Liver (tissue), 9 donors: Measurements from ENCODE around the gene SLC5A9. TPM values are rescaled to one million over a fixed set of nuclear protein-coding genes. Genes with fewer than 3 reads are reported as not detected.

Experiments
- DNase-seq: peaks from one replicate; pipeline ENCODE4 v3.0.0-alpha.2; 2017; ENCODE audit warnings: low spot score
- H3K27ac ChIP-seq, 2 donors: one replicate each; pipeline ENCODE4 v1.7.0; 2013; ENCODE audit warnings: inconsistent platforms in 2 of 2, low read length in 2 of 2, control low read depth in 1 of 2, low read depth in 1 of 2, mild to moderate bottlenecking in 1 of 2
- H3K27me3 ChIP-seq, 4 donors: one replicate each; pipeline versions ENCODE4 v1.6.1 to v1.7.0; 2013; ENCODE audit warnings: low read length in 3 of 4, inconsistent platforms in 1 of 4, mild to moderate bottlenecking in 1 of 4, moderate library complexity in 1 of 4; ENCODE audit not compliant: control insufficient read depth in 4 of 4, insufficient read depth in 4 of 4
- H3K36me3 ChIP-seq, 4 donors: one replicate each; pipeline versions ENCODE4 v1.6.1 to v1.7.0; 2013; ENCODE audit warnings: low read length in 3 of 4, mild to moderate bottlenecking in 3 of 4, low read depth in 1 of 4, moderate library complexity in 1 of 4; ENCODE audit not compliant: control insufficient read depth in 4 of 4, insufficient read depth in 3 of 4
- H3K4me1 ChIP-seq, 4 donors: one replicate each; pipeline versions ENCODE4 v1.6.1 to v1.7.0; 2013; ENCODE audit warnings: low read length in 3 of 4, mild to moderate bottlenecking in 3 of 4, moderate library complexity in 1 of 4; ENCODE audit not compliant: control insufficient read depth in 4 of 4, insufficient read depth in 4 of 4
- H3K4me3 ChIP-seq, 3 donors: one replicate each; pipeline versions ENCODE4 v1.6.1 to v1.7.0; 2013; ENCODE audit warnings: low read length in 3 of 3, control low read depth in 1 of 3, low read depth in 1 of 3, mild to moderate bottlenecking in 1 of 3
- H3K9ac ChIP-seq, 2 donors: one replicate each; pipeline ENCODE4 v1.7.0; 2013; ENCODE audit warnings: low read length in 2 of 2, mild to moderate bottlenecking in 2 of 2, moderate library complexity in 2 of 2, control low read depth in 1 of 2, low read depth in 1 of 2
- H3K9me3 ChIP-seq, 4 donors: one replicate each; pipeline versions ENCODE4 v1.6.1 to v1.7.0; 2013; ENCODE audit warnings: low read length in 3 of 4; ENCODE audit not compliant: control insufficient read depth in 4 of 4
- EGR1 ChIP-seq, 2 donors: IDR thresholded peaks; 2 replicates each; pipeline ENCODE4 v1.6.1; 2016 to 2018; ENCODE audit warnings: antibody characterized with exemption in 2 of 2, low read depth in 2 of 2
- FOXA1 ChIP-seq: IDR thresholded peaks from 2 replicates; pipeline ENCODE4 v1.6.1; 2016; ENCODE audit warnings: antibody characterized with exemption
- FOXA2 ChIP-seq: IDR thresholded peaks from 2 replicates; pipeline ENCODE4 v1.6.1; 2016; ENCODE audit warnings: antibody characterized with exemption
- GABPA ChIP-seq, 2 donors: IDR thresholded peaks in 1 of 2; conservative IDR thresholded peaks in 1 of 2; 2 replicates each; pipeline ENCODE4 v1.6.1; 2016; ENCODE audit warnings: antibody characterized with exemption in 2 of 2, mild to moderate bottlenecking in 1 of 2, moderate library complexity in 1 of 2
- HNF4A ChIP-seq, 2 donors: conservative IDR thresholded peaks; 2 replicates each; pipeline ENCODE4 v1.6.1; 2016; ENCODE audit warnings: antibody characterized with exemption in 2 of 2, mild to moderate bottlenecking in 2 of 2
- HNF4G ChIP-seq: IDR thresholded peaks from 2 replicates; pipeline ENCODE4 v1.6.1; 2016; ENCODE audit warnings: antibody characterized with exemption
- JUND ChIP-seq, 2 donors: IDR thresholded peaks; 2 replicates each; pipeline ENCODE4 v1.6.1; 2016; ENCODE audit warnings: antibody characterized with exemption in 2 of 2
- NR2F2 ChIP-seq: IDR thresholded peaks from 2 replicates; pipeline ENCODE4 v1.6.1; 2016; ENCODE audit warnings: antibody characterized with exemption
- RAD21 ChIP-seq, 2 donors: IDR thresholded peaks; 2 replicates each; pipeline ENCODE4 v1.6.1; 2016; ENCODE audit warnings: antibody characterized with exemption in 2 of 2, mild to moderate bottlenecking in 2 of 2
- SP1 ChIP-seq: IDR thresholded peaks from 2 replicates; pipeline ENCODE4 v1.6.1; 2018; ENCODE audit warnings: antibody characterized with exemption, mild to moderate bottlenecking
- TAF1 ChIP-seq: conservative IDR thresholded peaks from 2 replicates; pipeline ENCODE4 v1.6.1; 2016; ENCODE audit warnings: antibody characterized with exemption, mild to moderate bottlenecking
- YY1 ChIP-seq: IDR thresholded peaks from 2 replicates; pipeline ENCODE4 v1.6.1; 2016; ENCODE audit warnings: antibody characterized with exemption, mild to moderate bottlenecking
- WGBS: extraction: QIAGEN DNeasy Blood & Tissue Kit; methylation state at CpG from one replicate; pipeline ENCODE4 v1.1.7; 2013; 5-methylcytosine and 5-hydroxymethylcytosine counted together
- polyA plus RNA-seq, 2 donors: library from polyadenylated mRNA; stranded (reverse) in 1 of 2; unstranded in 1 of 2; fragments of 200-250 nt in 1 of 2; fragments of >200 nt in 1 of 2; fragmentation: Nextera tagmentation in 1 of 2; extraction: Ambion mirVana in 1 of 2; gene quantifications; one replicate each; pipeline versions ENCODE4 v1.2.1 to v1.2.3, GENCODE V29; 2013 to 2015
- total RNA-seq, 2 donors: library from RNA; depleted of rRNA; stranded (reverse); fragments of >200 nt; gene quantifications; one replicate each; pipeline ENCODE4 v1.2.3, GENCODE V29; 2014
- TF ChIP-seq, protein P1 (sequence below): IDR thresholded peaks from 2 replicates; pipeline ENCODE4 v1.6.1; 2016; ENCODE audit warnings: antibody characterized with exemption
- TF ChIP-seq, protein P2 (sequence below): IDR thresholded peaks from 2 replicates; pipeline ENCODE4 v1.6.1; 2016; ENCODE audit warnings: antibody characterized with exemption
- TF ChIP-seq, protein P3 (sequence below): fragments of 150-350 bp; IDR thresholded peaks from 2 replicates; pipeline ENCODE4 v1.5.1; 2017; ENCODE audit warnings: improper control_type of control experiment, low read depth, low read length; ENCODE audit not compliant: missing input control
- TF ChIP-seq, protein P4 (sequence below): IDR thresholded peaks from 2 replicates; pipeline ENCODE4 v1.6.1; 2016; ENCODE audit warnings: antibody characterized with exemption, mild to moderate bottlenecking
- TF ChIP-seq, protein P5 (sequence below): IDR thresholded peaks from 2 replicates; pipeline ENCODE4 v1.6.1; 2016; ENCODE audit warnings: antibody characterized with exemption
- donor health status: healthy.
- donor health status: healthy.
- donor health status: healthy.
- donor health status: healthy.
- donor health status: healthy.

The SLC5A9 gene
- total and polyA plus RNA-seq, 4 donors = 0.78 to 6.5 (median 6.0) TPM

DNA sequence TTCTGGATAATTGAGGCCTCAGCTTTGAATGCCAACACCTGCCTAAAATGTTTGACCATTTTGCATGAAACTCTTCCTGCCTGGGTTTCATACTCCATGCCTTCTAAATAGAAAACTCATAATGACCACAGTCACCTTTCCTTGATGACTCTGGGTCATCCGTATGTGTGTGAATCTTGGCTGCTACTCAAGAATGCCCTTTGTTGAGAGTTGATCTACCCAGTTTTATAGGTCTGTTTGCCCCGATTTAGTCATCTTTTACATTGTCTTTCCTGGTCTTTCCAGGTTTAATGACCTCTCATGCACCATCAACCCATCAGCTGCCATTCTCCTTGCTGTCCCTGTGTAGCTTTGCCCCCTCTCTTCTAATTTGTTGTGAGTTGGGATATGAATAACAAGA is 2.7 kb upstream of the SLC5A9 start:
- no peak overlapping the region for H3K27ac ChIP-seq
- H3K27me3 ChIP-seq = no peaks in the 10 kb centered on the region
- peaks cover 1 to 35% (median 22%) of the 10 kb centered on the region in 4 donors for H3K4me1 ChIP-seq
- no peaks in the 10 kb centered on the region for H3K9me3 ChIP-seq
- no peak overlapping the region for H3K9ac ChIP-seq
- H3K4me3 ChIP-seq = no peak overlapping the region
- 84% methylated on average over 2 of the region's 2 CpGs for WGBS
- H3K36me3 ChIP-seq = no peaks in the 10 kb centered on the region
- DNase-seq = no peak
- TF ChIP-seq SP1 (no peak), HNF4A (conservative IDR thresholded peaks at IDR 0.05) (no peak), FOXA2 (no peak), YY1 (no peak)
- TF ChIP-seq, protein P1, sequence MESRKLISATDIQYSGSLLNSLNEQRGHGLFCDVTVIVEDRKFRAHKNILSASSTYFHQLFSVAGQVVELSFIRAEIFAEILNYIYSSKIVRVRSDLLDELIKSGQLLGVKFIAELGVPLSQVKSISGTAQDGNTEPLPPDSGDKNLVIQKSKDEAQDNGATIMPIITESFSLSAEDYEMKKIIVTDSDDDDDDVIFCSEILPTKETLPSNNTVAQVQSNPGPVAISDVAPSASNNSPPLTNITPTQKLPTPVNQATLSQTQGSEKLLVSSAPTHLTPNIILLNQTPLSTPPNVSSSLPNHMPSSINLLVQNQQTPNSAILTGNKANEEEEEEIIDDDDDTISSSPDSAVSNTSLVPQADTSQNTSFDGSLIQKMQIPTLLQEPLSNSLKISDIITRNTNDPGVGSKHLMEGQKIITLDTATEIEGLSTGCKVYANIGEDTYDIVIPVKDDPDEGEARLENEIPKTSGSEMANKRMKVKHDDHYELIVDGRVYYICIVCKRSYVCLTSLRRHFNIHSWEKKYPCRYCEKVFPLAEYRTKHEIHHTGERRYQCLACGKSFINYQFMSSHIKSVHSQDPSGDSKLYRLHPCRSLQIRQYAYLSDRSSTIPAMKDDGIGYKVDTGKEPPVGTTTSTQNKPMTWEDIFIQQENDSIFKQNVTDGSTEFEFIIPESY = no peak
- TF ChIP-seq, protein P2, sequence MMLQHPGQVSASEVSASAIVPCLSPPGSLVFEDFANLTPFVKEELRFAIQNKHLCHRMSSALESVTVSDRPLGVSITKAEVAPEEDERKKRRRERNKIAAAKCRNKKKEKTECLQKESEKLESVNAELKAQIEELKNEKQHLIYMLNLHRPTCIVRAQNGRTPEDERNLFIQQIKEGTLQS = no peak
- TF ChIP-seq, protein P3, sequence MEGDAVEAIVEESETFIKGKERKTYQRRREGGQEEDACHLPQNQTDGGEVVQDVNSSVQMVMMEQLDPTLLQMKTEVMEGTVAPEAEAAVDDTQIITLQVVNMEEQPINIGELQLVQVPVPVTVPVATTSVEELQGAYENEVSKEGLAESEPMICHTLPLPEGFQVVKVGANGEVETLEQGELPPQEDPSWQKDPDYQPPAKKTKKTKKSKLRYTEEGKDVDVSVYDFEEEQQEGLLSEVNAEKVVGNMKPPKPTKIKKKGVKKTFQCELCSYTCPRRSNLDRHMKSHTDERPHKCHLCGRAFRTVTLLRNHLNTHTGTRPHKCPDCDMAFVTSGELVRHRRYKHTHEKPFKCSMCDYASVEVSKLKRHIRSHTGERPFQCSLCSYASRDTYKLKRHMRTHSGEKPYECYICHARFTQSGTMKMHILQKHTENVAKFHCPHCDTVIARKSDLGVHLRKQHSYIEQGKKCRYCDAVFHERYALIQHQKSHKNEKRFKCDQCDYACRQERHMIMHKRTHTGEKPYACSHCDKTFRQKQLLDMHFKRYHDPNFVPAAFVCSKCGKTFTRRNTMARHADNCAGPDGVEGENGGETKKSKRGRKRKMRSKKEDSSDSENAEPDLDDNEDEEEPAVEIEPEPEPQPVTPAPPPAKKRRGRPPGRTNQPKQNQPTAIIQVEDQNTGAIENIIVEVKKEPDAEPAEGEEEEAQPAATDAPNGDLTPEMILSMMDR = no peak
- TF ChIP-seq, protein P4, sequence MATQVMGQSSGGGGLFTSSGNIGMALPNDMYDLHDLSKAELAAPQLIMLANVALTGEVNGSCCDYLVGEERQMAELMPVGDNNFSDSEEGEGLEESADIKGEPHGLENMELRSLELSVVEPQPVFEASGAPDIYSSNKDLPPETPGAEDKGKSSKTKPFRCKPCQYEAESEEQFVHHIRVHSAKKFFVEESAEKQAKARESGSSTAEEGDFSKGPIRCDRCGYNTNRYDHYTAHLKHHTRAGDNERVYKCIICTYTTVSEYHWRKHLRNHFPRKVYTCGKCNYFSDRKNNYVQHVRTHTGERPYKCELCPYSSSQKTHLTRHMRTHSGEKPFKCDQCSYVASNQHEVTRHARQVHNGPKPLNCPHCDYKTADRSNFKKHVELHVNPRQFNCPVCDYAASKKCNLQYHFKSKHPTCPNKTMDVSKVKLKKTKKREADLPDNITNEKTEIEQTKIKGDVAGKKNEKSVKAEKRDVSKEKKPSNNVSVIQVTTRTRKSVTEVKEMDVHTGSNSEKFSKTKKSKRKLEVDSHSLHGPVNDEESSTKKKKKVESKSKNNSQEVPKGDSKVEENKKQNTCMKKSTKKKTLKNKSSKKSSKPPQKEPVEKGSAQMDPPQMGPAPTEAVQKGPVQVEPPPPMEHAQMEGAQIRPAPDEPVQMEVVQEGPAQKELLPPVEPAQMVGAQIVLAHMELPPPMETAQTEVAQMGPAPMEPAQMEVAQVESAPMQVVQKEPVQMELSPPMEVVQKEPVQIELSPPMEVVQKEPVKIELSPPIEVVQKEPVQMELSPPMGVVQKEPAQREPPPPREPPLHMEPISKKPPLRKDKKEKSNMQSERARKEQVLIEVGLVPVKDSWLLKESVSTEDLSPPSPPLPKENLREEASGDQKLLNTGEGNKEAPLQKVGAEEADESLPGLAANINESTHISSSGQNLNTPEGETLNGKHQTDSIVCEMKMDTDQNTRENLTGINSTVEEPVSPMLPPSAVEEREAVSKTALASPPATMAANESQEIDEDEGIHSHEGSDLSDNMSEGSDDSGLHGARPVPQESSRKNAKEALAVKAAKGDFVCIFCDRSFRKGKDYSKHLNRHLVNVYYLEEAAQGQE = no peak

DNA sequence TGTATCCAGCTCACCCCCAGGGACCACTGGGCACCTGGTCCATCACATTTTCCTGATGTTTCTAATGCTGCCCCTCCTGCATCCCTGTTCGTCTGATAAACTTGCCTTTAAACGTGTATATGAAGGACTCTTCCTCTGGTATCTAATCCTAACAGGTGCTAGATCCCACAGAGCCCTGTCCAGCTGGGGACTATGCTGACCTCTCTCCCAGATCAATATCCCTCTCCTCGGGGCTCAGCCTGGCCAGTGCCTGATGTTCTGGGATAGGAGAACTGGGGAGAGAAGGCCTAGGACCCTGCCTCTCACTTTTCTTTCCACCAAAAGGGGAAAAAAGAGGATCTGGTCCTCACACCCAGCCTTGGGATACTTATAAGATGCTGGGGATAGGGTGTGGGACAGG is 1.4 kb upstream of the SLC5A9 start:
- H3K36me3 ChIP-seq = peaks cover 0 to 2% (median 0%) of the 10 kb centered on the region in 4 donors
- no peak overlapping the region for H3K9ac ChIP-seq
- no peak overlapping the region for H3K4me3 ChIP-seq
- H3K9me3 ChIP-seq = no peaks in the 10 kb centered on the region
- no peaks in the 10 kb centered on the region for H3K27me3 ChIP-seq
- TF ChIP-seq JUND (IDR thresholded peaks at IDR 0.05) (no peak), YY1 (no peak), HNF4G (no peak), FOXA1 (no peak), HNF4A (conservative IDR thresholded peaks at IDR 0.05) (no peak), TAF1 (no peak), EGR1 (IDR thresholded peaks at IDR 0.05; ENCODE audit: low read depth in 2 of 2) (no peak), RAD21 (IDR thresholded peaks at IDR 0.05) (no peak), GABPA (IDR thresholded peaks at IDR 0.05 in 1 of 2, conservative IDR thresholded peaks at IDR 0.05 in 1 of 2) (no peak), NR2F2 (no peak), SP1 (no peak)
- TF ChIP-seq, protein P2 = no peak
- TF ChIP-seq, protein P1 = no peak
- TF ChIP-seq, protein P5, sequence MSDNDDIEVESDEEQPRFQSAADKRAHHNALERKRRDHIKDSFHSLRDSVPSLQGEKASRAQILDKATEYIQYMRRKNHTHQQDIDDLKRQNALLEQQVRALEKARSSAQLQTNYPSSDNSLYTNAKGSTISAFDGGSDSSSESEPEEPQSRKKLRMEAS = no peak
- 72% methylated on average over 3 of the region's 3 CpGs for WGBS
- H3K27ac ChIP-seq = no peak overlapping the region
- no peak for DNase-seq
- peaks cover 1 to 35% (median 22%) of the 10 kb centered on the region in 4 donors for H3K4me1 ChIP-seq
